Glomerular endothelial cell (primary cell): ENCODE data around the gene S100A10. TPM values are rescaled to one million over a fixed set of nuclear protein-coding genes. Genes with fewer than 3 reads are reported as not detected.

Experiments used
- DNase-seq: peaks from one replicate; pipeline ENCODE4 v3.0.0-alpha.2; 2011; ENCODE audit warnings: low read depth, low spot score; ENCODE audit errors: extremely low read depth
- total RNA-seq: library from RNA; depleted of rRNA; stranded (reverse); fragments of >200 nt; gene quantifications from 2 replicates; pipeline ENCODE4 v1.2.3, GENCODE V29; 2015

The S100A10 gene
- total RNA-seq: 359 and 376 TPM in 2 replicates

- DNase-seq: no peak
These were observed at the start of gene S100A10 for GRCh38 chr1:151993734-151994496. Gene S100A10 (minus strand): TSS chr1:151993859. CDS start chr1:151986230, 7,629 bp downstream.

GRCh38 chr1:152042030-152042429, 48.4 kb upstream of the S100A10 start:
- no peak for DNase-seq

- no peak for DNase-seq
These were observed 46.2 kb upstream of the S100A10 start for GRCh38 chr1:152039886-152040285.

GRCh38 chr1:152039461-152039860, 45.8 kb upstream of the S100A10 start:
- DNase-seq: no peak

- DNase-seq: no peak
These were observed 45.2 kb upstream of the S100A10 start for GRCh38 chr1:152038871-152039270.

GRCh38 chr1:152036267-152037216, 42.9 kb upstream of the S100A10 start, which contains the start of gene S100A11:
Gene S100A11 (minus strand): TSS chr1:152037004. CDS start chr1:152036915, 89 bp downstream.
- DNase-seq: no peak

GRCh38 chr1:152035539-152036266, 42.0 kb upstream of the S100A10 start:
- no peak for DNase-seq

GRCh38 chr1:152034654-152035538, 41.2 kb upstream of the S100A10 start:
- DNase-seq: no peak

GRCh38 chr1:152034324-152034653, 40.6 kb upstream of the S100A10 start:
- DNase-seq: no peak

GRCh38 chr1:152029929-152030211, 36.2 kb upstream of the S100A10 start:
- no peak for DNase-seq

- DNase-seq: no peak
These were observed 35.7 kb upstream of the S100A10 start for GRCh38 chr1:152029144-152029928.

- no peak for DNase-seq
These were observed 33.2 kb upstream of the S100A10 start for GRCh38 chr1:152026895-152027294.

GRCh38 chr1:152024223-152024622, 30.6 kb upstream of the S100A10 start:
- no peak for DNase-seq

GRCh38 chr1:152023221-152023620, 29.6 kb upstream of the S100A10 start:
- DNase-seq: no peak

- DNase-seq: no peak
These were observed 28.8 kb upstream of the S100A10 start for GRCh38 chr1:152022474-152022873.

- no peak for DNase-seq
These were observed 27.9 kb upstream of the S100A10 start for GRCh38 chr1:152021569-152021968.

- no peak for DNase-seq
These were observed 27.2 kb upstream of the S100A10 start for GRCh38 chr1:152020849-152021248.

- no peak for DNase-seq
These were observed 24.9 kb upstream of the S100A10 start for GRCh38 chr1:152018537-152018936.

GRCh38 chr1:152015766-152016165, 22.1 kb upstream of the S100A10 start:
- DNase-seq: no peak
